NCI-H510A treated with DMSO at 0.1 percent for 48 hours (cell line): ENCODE results near the gene SS18L1.

Source experiments
- DNase-seq: peaks from one replicate; lab custom pipeline; 2025; lab: John Stamatoyannopoulos, UW

The SS18L1 gene

GRCh38 chr20:62226707-62227590, 83.4 kb downstream of the SS18L1 start:
- DNase-seq: no peak

- DNase-seq: no peak
Observed at GRCh38 chr20:62227591-62227976, 84.0 kb downstream of the SS18L1 start.

GRCh38 chr20:62227977-62228958, 84.7 kb downstream of the SS18L1 start:
- no peak for DNase-seq

- DNase-seq: no peak
Observed at GRCh38 chr20:62228982-62229545, 85.5 kb downstream of the SS18L1 start.

GRCh38 chr20:62229667-62230066, 86.1 kb downstream of the SS18L1 start:
- DNase-seq: no peak

- DNase-seq: no peak
Observed at GRCh38 chr20:62230276-62230675, 86.7 kb downstream of the SS18L1 start.

- no peak for DNase-seq
Observed at GRCh38 chr20:62230696-62231095, 87.1 kb downstream of the SS18L1 start.

- DNase-seq: no peak
Observed at GRCh38 chr20:62231292-62231691, 87.7 kb downstream of the SS18L1 start.
